C1 segment of cervical spinal cord (tissue), 14 donors: ENCODE results near the gene MBTPS2.
"Not testable (repeated sequence)": the region's sequence is repeated elsewhere in the genome, so short reads cannot be mapped to it uniquely, and the experiment has no call there.

Source experiments
- DNase-seq, 14 donors: peaks; one replicate each; lab custom pipeline; 2025; lab: John Stamatoyannopoulos, UW

Gene MBTPS2

DNA sequence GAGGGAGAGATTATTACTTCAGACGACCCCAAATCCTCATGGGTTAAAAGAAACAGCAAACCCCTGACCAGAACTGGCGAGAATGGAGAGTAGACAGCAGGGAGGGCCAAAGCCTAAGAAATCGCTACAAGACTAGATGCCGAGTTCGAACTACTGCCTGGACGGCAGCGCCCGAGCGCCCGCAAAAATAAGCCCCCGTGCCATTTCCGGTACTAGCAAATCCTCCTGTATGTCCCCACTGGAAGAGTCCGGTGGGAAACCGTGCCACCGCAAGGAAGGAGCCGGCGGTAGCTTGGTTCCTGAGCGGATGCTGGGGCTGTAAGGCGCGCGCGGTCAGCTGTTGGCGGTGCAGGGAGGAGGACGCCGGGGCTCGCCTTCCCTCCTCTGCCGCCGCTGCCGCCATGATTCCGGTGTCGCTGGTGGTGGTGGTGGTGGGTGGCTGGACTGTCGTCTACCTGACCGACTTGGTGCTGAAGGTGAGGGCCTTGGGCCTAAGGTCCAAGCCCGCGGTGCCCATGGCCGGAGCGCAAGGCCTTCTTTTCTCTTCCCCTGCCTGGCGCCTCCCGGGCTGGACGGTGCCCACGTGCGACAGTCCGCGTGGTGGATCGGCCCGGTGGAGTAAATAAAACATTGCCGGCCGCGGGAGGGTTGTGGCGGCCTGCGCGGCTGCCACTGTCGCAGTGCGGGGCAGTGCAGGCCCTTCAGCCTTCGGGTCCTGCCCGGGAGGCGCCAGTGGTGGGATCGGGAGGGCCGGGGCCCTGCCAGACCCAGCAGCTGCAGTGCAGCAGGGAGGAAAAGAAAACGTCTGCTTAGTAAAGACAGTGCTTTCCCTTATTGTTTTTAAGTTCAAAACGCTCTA is at the start of gene MBTPS2:
TSS of gene MBTPS2 (plus strand) at position 284 of the 859 bp plus-strand sequence. CDS start at position 402, 118 bp downstream.
- DNase-seq = peak in 13 of 14 donors; percentile 14 to 86 (median 71)

DNA sequence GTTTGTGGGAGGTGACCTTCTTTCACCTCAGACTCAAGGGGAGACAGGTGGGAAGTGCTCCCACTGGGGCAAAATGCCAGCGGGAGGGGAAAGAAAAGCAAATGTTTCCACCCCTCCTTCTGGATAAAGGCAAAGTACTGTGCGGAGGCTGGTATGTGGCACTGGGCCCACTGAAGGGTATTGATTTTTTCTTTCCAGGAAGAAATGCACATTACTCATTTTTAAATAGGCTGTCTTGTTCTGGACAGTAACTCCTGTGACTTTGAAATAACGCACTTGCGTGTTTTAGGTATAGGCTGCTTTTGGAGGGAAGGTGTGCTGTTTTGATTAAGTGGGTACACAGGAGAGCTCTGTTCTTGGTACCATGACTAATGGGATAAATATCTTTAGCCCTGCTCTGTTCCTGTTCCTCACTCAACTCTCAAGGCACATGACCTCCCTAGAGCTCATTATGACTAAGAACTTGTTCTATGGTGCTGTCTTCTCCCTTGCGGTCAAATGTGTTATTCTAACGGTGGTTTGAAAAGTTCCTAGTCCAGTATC is 40.7 kb upstream of the MBTPS2 start:
- no peak for DNase-seq

DNA sequence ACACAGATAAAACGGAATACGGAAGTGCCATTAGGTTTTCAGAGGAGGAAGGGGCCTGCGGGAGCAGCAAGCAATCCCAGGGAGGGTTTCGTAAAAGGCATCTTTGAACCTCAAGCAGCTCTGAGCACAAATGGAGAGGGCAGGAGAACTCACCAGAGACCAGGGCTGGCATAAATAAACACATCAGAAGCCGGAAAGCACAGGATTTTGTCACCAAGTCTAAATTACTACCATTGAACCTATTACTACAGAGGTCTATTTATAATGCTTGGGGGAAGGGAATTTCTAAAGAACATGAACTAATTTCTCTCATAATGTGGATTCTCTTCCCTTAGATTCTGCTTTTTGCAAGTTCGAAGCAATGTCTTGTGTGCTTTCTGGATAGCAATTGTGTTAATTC is 39.6 kb upstream of the MBTPS2 start:
- DNase-seq = no peak

DNA sequence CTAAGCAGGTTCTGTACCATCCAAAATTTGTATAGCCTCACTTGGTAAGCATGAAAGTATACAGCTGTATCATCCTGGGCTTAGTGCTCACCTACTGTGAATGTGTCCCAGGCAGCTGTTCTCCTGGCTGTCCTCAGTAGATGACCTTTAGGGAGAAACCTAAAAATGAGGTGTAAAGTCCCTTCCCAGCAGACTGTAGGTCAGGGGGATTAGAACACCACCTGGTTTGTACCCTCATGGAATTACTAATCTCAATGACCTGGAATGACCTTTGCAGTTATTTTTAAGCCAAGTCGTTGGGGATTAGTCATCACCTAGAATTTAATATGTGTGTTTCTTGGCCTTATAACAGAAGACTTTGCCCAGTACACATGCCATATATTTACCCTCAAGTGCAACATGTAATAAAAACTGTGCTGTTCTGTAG is 39.1 kb upstream of the MBTPS2 start:
- no peak for DNase-seq

DNA sequence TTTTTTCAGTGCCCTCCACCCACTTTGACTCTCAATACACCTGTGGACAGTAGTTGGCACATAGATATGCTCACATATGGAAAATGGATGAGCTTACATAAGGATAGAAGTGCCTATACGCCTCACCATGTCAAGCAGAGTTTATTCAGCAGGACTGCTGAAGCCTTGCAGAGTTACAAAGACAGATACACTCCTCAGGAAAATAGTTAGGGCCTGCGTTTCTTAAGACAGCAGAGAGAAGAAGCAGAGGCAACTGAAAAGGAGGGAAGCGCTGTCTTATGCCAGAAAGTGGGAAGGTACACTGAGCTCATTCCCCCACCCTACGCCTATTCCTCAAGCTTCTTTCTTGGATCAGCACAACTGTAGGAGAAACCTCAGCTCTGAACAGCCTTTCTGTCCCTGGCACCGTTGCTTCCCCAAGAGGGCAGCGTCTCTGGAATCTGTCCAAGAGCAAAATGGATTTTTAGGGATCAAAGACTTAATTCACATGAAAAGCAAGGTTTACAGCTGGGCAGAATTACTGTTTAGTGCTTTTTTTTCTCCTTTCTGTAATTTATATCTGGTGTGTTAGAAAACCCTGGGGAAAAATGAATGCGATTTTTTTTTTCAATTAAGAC is 37.3 kb upstream of the MBTPS2 start:
- DNase-seq = no peak

DNA sequence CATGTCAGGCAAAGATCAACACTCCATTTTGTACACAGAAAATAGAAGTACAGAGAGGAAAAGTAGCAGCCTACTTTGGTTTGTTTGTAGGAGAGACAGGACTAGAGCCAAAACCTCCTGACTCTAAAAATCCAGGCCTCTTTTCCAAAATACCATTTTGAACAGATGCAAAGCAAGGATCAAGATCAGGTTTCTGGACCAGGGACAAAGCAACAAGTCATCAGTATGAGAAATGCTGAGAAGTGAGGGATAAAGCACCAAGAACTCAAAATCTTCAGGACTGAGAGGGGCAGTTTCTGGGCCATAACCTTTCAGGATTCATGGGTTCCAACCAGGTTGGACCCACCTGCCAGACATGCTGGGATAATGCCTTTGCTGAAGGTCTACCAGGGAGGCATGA is 36.6 kb upstream of the MBTPS2 start:
- no peak for DNase-seq

DNA sequence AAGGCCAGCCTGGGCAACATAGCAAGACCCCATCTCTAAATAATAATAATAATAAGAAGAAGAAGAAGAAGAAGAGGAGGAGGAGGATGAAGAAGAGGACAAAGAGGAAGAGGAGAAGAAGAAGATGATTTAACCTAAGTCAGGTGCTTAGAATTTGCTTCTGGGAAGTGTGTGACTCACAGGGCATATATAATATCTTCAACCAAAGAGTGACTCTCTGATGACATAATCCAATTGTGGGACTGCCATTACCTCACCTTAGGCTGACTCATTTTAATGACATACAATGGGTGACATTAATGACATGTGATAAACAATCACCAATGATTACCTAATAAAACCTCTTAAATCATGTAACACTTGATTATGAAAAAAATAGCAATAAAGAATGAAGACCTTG is 32.7 kb upstream of the MBTPS2 start:
- no peak for DNase-seq

DNA sequence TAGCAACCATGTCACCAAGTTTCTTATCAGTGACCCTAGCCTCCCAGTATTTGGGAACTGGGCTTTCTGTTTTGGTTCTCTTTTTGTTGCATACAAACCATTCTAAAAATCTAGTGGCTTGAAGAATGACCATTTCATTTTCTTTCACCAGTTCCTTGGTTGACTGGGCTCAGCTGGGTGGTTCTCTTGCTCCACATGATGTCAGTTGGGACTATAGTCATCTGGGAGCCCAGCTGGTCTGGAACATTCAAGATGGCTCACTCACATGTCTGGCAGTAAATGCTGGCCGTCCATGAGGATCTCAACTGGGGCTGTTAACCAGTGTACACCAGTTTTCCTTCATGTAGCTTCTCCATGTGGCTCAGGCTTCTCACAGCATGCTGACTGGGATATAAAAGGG is 27.6 kb upstream of the MBTPS2 start:
- DNase-seq = no peak

DNA sequence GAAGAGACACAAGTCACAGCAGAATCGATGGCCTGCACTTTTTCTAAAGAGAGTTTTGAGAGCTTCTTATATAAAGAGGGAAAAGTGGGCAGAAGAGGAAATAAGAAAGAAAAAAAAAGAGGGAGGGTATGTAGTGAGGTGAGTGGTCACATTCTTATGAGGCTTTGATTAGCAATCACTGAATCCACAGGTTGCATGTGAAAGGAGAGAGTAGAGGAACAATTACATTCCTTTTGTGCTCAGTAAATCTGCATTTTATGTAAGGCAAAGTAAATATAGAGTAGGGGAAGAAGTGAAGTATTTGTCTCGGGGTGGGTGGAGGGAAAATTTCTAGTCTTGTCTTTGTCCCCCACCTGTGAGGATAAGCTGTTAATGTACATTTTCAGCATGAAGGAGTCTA is 26.8 kb upstream of the MBTPS2 start:
- DNase-seq = no peak

DNA sequence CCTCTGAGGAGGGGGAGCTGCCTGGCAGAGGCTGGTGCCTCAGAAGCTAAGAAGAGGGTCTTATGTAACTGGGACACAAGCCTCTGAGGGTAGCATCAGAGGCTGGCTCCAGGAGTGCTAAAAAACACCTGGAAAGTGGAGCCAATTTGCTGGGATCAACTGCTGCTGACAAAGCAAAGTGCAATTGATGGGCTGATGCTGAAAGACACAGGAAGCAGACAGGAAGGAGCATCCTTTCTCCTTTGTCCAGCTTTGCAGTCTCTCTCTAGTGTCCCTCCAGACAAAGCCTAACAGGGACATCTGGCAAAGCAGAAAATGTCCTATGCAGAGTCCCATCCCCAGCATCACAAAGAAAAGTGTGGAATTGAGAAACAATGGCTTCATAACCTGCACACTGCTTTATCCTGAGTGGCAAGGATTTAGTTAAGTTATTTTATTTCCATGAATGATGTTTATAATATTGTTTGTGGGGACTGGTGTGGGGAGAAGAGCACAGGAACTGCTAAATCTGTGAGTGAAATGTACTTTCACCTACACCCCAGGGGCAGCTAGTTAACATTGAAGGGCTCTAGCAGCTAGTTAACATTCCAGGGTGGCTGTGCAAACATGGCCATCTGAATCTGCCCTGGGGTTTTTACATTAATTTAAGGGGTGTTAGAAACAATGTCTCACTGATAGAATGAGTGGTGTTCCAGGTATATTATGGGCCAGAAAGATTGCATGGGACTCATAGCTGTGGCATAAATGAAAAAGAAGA is 25.6 kb upstream of the MBTPS2 start:
- no peak for DNase-seq

DNA sequence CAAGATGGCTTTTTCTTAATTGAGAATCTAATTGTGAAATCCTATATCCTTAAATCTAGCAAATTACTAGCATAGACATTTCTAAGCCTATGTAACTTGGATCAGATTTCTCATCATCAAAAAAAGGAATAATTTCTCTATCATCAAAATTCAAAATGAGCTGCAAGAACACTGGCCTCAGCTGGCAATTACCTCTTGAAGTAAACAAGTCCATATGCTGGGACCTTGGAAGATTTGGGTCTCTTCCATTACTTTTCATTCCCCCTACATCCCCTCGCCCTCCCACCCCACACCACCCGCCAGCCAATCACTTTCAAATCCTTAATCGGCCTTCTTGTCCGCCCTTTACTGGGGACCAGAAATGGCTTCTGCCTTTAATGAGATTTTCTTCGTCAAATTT is 23.3 kb upstream of the MBTPS2 start:
- peak in 1 of 14 donors; percentile 8 for DNase-seq

DNA sequence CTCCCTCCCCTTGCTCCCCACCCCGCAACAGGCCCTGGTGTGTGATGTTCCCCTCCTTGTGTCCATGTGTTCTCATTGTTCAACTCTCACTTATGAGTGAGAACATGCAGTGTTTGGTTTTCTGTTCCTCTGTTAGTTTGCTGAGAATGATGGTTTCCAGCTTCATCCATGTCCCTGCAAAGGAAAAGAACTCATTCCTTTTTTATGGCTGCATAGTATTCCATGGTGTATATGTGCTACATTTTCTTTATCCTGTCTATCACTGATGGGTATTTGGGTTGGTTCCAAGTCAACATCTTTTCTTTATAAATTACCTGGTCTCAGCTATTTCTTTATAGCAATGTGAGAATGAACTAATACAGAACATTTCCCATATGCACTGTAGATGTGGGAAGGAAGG is 19.2 kb upstream of the MBTPS2 start:
- not testable (repeated sequence) for DNase-seq

DNA sequence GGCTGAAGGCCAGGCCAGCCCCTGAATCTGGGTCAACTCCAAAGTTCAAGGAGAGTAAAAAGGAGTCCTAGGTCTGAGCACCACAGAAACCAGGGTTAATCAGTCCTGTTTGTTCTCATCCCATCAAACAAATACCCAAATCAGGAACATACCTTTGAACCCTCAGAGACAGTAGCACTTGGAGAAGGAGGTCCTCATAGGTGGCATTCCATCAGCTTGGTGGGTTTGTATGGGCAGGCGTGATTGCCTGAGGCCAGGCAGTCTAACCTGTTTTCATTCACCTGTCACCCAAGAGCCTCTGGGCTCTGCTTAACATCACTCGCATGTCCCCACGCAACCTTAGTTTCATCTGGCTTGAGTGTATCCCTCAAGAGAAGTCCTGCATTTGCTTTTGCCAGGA is 17.5 kb upstream of the MBTPS2 start:
- DNase-seq = no peak

DNA sequence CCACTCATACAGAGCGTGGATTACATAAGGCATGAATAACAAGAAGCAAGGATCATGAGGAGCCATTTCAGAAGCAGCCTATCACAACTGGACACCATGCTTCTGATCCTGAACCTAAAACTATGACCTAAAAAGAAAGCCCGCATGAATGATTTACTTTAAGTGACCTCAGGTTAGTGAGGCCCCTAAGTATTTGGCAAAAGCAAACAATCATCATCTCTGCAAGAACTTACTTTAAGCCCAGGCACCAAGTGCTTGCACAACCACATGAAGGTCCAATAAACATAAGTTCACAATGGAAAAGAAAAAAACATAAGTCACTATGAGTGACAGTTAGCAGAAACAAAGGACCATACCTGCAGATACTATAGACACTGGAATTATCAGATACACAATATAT is 7.9 kb upstream of the MBTPS2 start:
- no peak for DNase-seq

DNA sequence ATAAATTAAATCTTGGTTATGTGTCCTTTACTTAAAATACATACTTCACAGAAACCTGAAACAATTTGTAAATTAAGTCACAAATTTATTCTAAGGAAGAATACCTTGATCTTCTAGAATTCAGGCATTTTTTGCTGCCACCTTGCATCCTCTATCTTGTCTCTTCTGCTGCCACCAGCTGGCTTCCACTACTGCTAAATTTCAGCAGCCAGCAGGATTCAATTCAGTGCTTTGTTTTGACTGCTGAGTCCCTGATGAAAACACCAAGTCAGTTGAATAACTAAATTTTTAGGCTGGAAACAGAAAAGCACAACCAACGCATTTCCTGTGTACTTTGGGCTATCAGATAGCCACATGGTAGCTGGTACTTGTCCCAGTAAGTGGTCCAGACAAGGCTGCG is 2.4 kb upstream of the MBTPS2 start:
- peak in 2 of 14 donors; percentile 0 to 24 for DNase-seq

DNA sequence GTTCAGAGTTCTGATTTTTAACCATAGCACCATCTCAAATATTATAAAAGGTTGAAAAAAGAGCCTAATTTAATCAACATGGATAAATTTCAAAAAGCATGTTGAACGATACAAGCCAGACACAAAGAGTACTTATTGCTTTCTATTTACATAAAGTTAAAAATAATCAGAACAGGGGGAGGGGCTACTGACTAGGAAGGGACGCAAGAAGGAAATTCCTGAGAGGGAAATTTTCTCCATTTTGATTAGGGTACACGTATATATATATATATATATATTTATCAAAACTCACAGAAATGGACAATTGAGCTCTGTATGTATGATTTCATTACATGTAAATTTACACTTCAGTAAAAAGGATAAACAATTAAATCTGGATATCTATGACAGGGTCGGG is 482 bp upstream of the MBTPS2 start:
- DNase-seq = no peak

DNA sequence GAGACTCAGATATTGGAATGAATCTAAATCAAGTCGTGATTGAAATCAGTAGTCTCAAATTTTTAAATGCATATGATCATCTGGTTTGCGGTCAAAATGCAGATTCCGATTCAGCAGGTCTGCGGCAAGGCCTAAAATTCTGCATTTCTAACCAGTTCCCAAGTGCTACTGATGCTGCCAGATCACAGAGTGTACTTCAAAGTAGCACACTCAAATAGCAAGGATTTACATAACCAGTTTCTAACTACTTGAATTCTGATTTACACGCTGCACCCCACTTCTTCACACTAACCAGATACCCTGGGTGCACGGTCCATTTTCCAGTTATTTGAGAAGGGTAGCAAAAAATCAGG is 752 bp downstream of the MBTPS2 start:
- no peak for DNase-seq

DNA sequence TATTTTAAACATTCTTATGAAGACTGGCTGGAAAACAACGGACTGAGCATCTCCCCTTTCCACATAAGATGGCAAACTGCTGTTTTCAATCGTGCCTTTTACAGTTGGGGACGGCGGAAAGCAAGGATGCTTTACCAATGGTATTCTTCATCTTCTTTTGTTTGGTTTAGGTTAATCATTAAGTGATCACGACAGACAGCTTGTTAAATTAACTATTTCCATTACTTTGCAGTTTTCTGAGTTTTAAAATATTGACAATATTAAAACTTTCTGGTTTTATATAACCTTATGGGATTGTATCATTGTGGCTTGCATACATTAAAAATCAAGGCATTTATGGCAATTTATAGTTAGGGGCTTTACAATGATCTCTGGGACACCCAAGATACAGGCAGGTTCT is 3.8 kb downstream of the MBTPS2 start:
- no peak for DNase-seq

DNA sequence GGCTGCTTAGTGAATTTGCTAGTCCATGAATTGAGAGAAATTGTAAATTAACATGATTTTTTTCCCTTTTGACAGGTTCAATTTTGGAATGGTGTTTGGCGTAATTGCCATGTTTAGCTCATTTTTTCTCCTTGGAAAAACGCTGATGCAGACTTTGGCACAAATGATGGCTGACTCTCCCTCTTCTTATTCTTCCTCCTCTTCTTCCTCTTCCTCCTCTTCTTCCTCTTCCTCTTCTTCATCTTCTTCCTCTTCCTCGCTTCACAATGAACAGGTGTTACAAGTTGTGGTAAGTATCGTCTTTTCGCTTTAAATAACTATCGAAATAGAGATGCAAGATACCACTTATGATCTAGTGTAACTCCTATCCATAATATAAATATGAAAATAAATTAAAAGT is 5.7 kb downstream of the MBTPS2 start:
- DNase-seq = no peak

DNA sequence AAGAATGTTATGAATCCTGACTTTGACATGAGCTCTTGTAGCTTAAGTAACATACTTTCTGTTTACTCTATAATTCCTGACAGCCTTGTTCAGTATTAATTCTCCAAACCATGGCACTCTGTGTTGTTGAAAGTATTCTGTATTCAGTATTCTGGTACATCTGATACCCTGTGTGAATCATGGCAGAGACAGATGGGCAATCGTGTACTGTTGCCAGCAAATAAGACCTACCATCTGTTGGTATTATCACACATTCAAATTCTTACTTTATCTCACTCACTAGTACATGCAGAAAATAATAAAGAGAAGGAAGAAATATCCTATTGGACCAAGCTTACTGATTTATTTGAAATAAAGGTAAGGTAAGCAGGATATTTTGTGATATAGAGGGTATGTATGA is 7.9 kb downstream of the MBTPS2 start:
- DNase-seq = peak in 1 of 14 donors; percentile 84

DNA sequence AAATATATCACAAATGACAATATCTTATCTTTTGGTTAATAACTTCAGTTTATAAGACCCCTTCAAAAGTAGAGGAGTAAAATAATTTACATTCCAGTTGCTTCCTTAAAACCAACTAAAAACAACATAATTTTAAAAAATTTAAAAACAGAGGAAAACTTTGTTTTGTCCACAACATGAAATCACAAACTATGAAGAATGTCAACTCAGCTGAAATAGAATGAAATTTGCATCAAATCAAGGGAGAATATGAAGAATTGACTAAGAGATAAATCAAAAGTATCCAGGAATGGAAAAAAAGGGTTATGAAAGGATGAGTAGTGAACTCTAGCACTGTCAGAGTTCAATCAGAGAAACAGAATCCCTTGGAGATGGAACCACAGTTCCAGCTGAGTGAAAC is 14.2 kb downstream of the MBTPS2 start:
- no peak for DNase-seq

DNA sequence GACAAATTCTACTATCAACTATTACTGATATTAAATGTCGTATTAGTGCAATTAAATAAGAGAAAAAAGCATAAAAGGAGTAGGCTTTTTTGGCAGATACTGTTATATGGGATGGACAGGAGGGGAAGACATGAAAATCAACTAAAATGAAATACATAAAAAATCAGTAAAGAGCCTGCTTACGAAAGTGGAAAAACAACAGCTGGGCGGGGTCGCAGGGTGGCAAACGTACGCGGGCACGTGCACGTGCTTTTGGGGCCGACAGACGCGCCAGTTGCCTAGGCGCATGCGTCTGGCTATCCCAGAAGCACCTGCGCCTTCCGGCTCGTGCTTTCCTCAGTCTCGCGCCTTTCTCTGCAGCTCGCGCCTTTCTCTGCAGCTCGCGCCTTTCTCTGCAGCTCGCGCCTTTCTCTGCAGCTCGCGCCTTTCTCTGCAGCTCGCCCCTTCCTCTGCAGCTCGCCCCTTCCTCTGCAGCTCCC is 16.6 kb downstream of the MBTPS2 start, which contains the start of gene YY2:
TSS of gene YY2 (plus strand) at position 51 of the 479 bp plus-strand sequence. CDS start 498 bp downstream, outside the sequence.
- DNase-seq = no peak
